Stimulated activated memory B cell treated with anti-CD40 and anti-IgM and Interleukin-4, amounts not matched to agents 10 μg/mL and 1 μg/mL and 100 μg/mL, for 72 hours (primary cell): ENCODE data around the gene LGR4.

Experiments used
- ATAC-seq: fragments of 150-1000 bp; cut with Tn5 transposase; 2 replicates; pipeline ENCODE4 v1.10.0; 2021
- H3K27ac Mint-ChIP-seq: one replicate; pipeline ENCODE4 v1.8.0; 2022; ENCODE audit warnings: mild to moderate bottlenecking, mixed read lengths
- H3K27me3 Mint-ChIP-seq: one replicate; pipeline ENCODE4 v1.8.0; 2022; ENCODE audit warnings: mixed read lengths
- H3K36me3 Mint-ChIP-seq: one replicate; pipeline ENCODE4 v1.8.0; 2022; ENCODE audit warnings: mixed read lengths
- H3K4me1 Mint-ChIP-seq: one replicate; pipeline ENCODE4 v1.8.0; 2022; ENCODE audit warnings: mixed read lengths
- H3K4me3 Mint-ChIP-seq: one replicate; pipeline ENCODE4 v1.8.0; 2022; ENCODE audit warnings: mild to moderate bottlenecking, moderate library complexity, mixed read lengths
- H3K9me3 Mint-ChIP-seq: one replicate; pipeline ENCODE4 v1.8.0; 2022; ENCODE audit warnings: mixed read lengths

Gene LGR4

GRCh38 chr11:27429761-27430393 is 42.7 kb downstream of the LGR4 start:
- H3K9me3 Mint-ChIP-seq: no peaks in the 10 kb centered on the region
- no peak overlapping the region for H3K27ac Mint-ChIP-seq
- H3K4me3 Mint-ChIP-seq: no peak overlapping the region
- ATAC-seq: peak; percentile 36
- no peaks in the 10 kb centered on the region for H3K4me1 Mint-ChIP-seq
- H3K27me3 Mint-ChIP-seq: no peaks in the 10 kb centered on the region
- no peaks in the 10 kb centered on the region for H3K36me3 Mint-ChIP-seq

- ATAC-seq: no peak
- Mint-ChIP-seq H3K27me3 (no peaks in the 10 kb centered on the region), H3K4me1 (no peaks in the 10 kb centered on the region), H3K27ac (no peak overlapping the region), H3K4me3 (no peak overlapping the region), H3K36me3 (no peaks in the 10 kb centered on the region), H3K9me3 (no peaks in the 10 kb centered on the region)
Measured at GRCh38 chr11:27427183-27427980, 45.2 kb downstream of the LGR4 start.

- Mint-ChIP-seq H3K4me1 (no peaks in the 10 kb centered on the region), H3K36me3 (no peaks in the 10 kb centered on the region)
Measured at GRCh38 chr11:27425814-27426213, 46.8 kb downstream of the LGR4 start.

GRCh38 chr11:27423125-27423524 is 49.5 kb downstream of the LGR4 start:
- H3K9me3 Mint-ChIP-seq: peaks cover 2% of the 10 kb centered on the region
- H3K27me3 Mint-ChIP-seq: no peaks in the 10 kb centered on the region

More at GRCh38 chr11:27425814-27426213, 46.8 kb downstream of the LGR4 start:
- no peak for ATAC-seq
- Mint-ChIP-seq H3K4me3 (no peak overlapping the region), H3K9me3 (no peaks in the 10 kb centered on the region), H3K27ac (no peak overlapping the region), H3K27me3 (no peaks in the 10 kb centered on the region)

GRCh38 chr11:27421819-27422494 is 50.6 kb downstream of the LGR4 start:
- Mint-ChIP-seq H3K9me3 (peaks cover 2% of the 10 kb centered on the region), H3K36me3 (no peaks in the 10 kb centered on the region), H3K27me3 (no peaks in the 10 kb centered on the region), H3K4me1 (no peaks in the 10 kb centered on the region), H3K4me3 (no peak overlapping the region), H3K27ac (no peak overlapping the region)
- no peak for ATAC-seq

More at GRCh38 chr11:27423125-27423524, 49.5 kb downstream of the LGR4 start:
- no peaks in the 10 kb centered on the region for H3K4me1 Mint-ChIP-seq
- H3K4me3 Mint-ChIP-seq: no peak overlapping the region
- no peak overlapping the region for H3K27ac Mint-ChIP-seq
- no peaks in the 10 kb centered on the region for H3K36me3 Mint-ChIP-seq
- ATAC-seq: no peak

- Mint-ChIP-seq H3K27ac (no peak overlapping the region), H3K4me1 (no peaks in the 10 kb centered on the region), H3K4me3 (no peak overlapping the region), H3K9me3 (peaks cover 2% of the 10 kb centered on the region), H3K36me3 (no peaks in the 10 kb centered on the region), H3K27me3 (no peaks in the 10 kb centered on the region)
- ATAC-seq: no peak
Measured at GRCh38 chr11:27420722-27421572, 51.6 kb downstream of the LGR4 start.

- Mint-ChIP-seq H3K4me3 (no peak overlapping the region), H3K27me3 (no peaks in the 10 kb centered on the region), H3K4me1 (no peaks in the 10 kb centered on the region), H3K36me3 (no peaks in the 10 kb centered on the region), H3K9me3 (peaks cover 2% of the 10 kb centered on the region), H3K27ac (no peak overlapping the region)
- no peak for ATAC-seq
Measured at GRCh38 chr11:27420217-27420616, 52.4 kb downstream of the LGR4 start.

- no peak for ATAC-seq
- Mint-ChIP-seq H3K27ac (no peak overlapping the region), H3K27me3 (no peaks in the 10 kb centered on the region), H3K9me3 (peaks cover 2% of the 10 kb centered on the region), H3K36me3 (no peaks in the 10 kb centered on the region), H3K4me1 (no peaks in the 10 kb centered on the region), H3K4me3 (no peak overlapping the region)
Measured at GRCh38 chr11:27418356-27418755, 54.2 kb downstream of the LGR4 start.

GRCh38 chr11:27416568-27417176 is 55.9 kb downstream of the LGR4 start:
- peaks cover 2% of the 10 kb centered on the region for H3K9me3 Mint-ChIP-seq
- no peak overlapping the region for H3K27ac Mint-ChIP-seq
- no peaks in the 10 kb centered on the region for H3K27me3 Mint-ChIP-seq
- H3K36me3 Mint-ChIP-seq: no peaks in the 10 kb centered on the region
- no peak overlapping the region for H3K4me3 Mint-ChIP-seq
- H3K4me1 Mint-ChIP-seq: no peaks in the 10 kb centered on the region
- no peak for ATAC-seq

GRCh38 chr11:27414644-27415043 is 57.9 kb downstream of the LGR4 start:
- Mint-ChIP-seq H3K27ac (no peak overlapping the region), H3K36me3 (no peaks in the 10 kb centered on the region), H3K4me3 (no peak overlapping the region), H3K27me3 (no peaks in the 10 kb centered on the region), H3K9me3 (peaks cover 1% of the 10 kb centered on the region), H3K4me1 (no peaks in the 10 kb centered on the region)
- ATAC-seq: no peak

GRCh38 chr11:27413218-27413617 is 59.4 kb downstream of the LGR4 start:
- H3K4me3 Mint-ChIP-seq: no peak overlapping the region
- H3K27me3 Mint-ChIP-seq: no peaks in the 10 kb centered on the region
- no peaks in the 10 kb centered on the region for H3K4me1 Mint-ChIP-seq
- H3K36me3 Mint-ChIP-seq: no peaks in the 10 kb centered on the region
- no peak overlapping the region for H3K27ac Mint-ChIP-seq
- ATAC-seq: no peak
- no peaks in the 10 kb centered on the region for H3K9me3 Mint-ChIP-seq

GRCh38 chr11:27412192-27412691 is 60.3 kb downstream of the LGR4 start:
- no peak overlapping the region for H3K4me3 Mint-ChIP-seq
- no peaks in the 10 kb centered on the region for H3K27me3 Mint-ChIP-seq
- ATAC-seq: no peak
- no peak overlapping the region for H3K27ac Mint-ChIP-seq
- H3K4me1 Mint-ChIP-seq: no peaks in the 10 kb centered on the region
- H3K36me3 Mint-ChIP-seq: no peaks in the 10 kb centered on the region
- no peaks in the 10 kb centered on the region for H3K9me3 Mint-ChIP-seq

- H3K36me3 Mint-ChIP-seq: no peaks in the 10 kb centered on the region
- H3K9me3 Mint-ChIP-seq: no peaks in the 10 kb centered on the region
- H3K4me3 Mint-ChIP-seq: no peak overlapping the region
- no peak overlapping the region for H3K27ac Mint-ChIP-seq
- ATAC-seq: no peak
- no peaks in the 10 kb centered on the region for H3K4me1 Mint-ChIP-seq
- no peaks in the 10 kb centered on the region for H3K27me3 Mint-ChIP-seq
Measured at GRCh38 chr11:27411328-27411727, 61.3 kb downstream of the LGR4 start.

- Mint-ChIP-seq H3K9me3 (no peaks in the 10 kb centered on the region), H3K27me3 (no peaks in the 10 kb centered on the region), H3K4me1 (no peaks in the 10 kb centered on the region), H3K27ac (no peak overlapping the region), H3K36me3 (no peaks in the 10 kb centered on the region), H3K4me3 (no peak overlapping the region)
- ATAC-seq: no peak
Measured at GRCh38 chr11:27410272-27410671, 62.3 kb downstream of the LGR4 start.
